GM21528 (cell line): ENCODE results near the gene CDK2AP2.
"Not testable (repeated sequence)": the region's sequence is repeated elsewhere in the genome, so short reads cannot be mapped to it uniquely, and the experiment has no call there.

Source experiments
- ATAC-seq: cut with Tn5 transposase; IDR thresholded peaks from one replicate; pipeline ENCODE4 v1.9.1; 2021; ENCODE audit warnings: mild to moderate bottlenecking, moderate library complexity; ENCODE audit not compliant: unreplicated experiment, low FRiP score

The CDK2AP2 gene

GRCh38 chr11:67491276-67492068, 16.5 kb downstream of the CDK2AP2 start:
- ATAC-seq = no peak

GRCh38 chr11:67490727-67491065, 17.3 kb downstream of the CDK2AP2 start:
- no peak for ATAC-seq

- ATAC-seq = no peak
Observed at GRCh38 chr11:67489885-67490726, 17.9 kb downstream of the CDK2AP2 start.

- no peak for ATAC-seq
Observed at GRCh38 chr11:67489203-67489884, 18.6 kb downstream of the CDK2AP2 start.

GRCh38 chr11:67486481-67487195, 21.3 kb downstream of the CDK2AP2 start:
- ATAC-seq = no peak

- not testable (repeated sequence) for ATAC-seq
Observed at GRCh38 chr11:67485873-67486361, 22.0 kb downstream of the CDK2AP2 start.

- no peak for ATAC-seq
Observed at GRCh38 chr11:67484847-67485311, 23.1 kb downstream of the CDK2AP2 start.

GRCh38 chr11:67483831-67484665, 23.9 kb downstream of the CDK2AP2 start:
- no peak for ATAC-seq

GRCh38 chr11:67482827-67483798, 24.8 kb downstream of the CDK2AP2 start, which contains the start of gene AIP:
Gene AIP, plus strand, starts transcription at chr11:67483026. Its CDS starts 133 bp downstream, at chr11:67483159.
- ATAC-seq = peak; percentile 70

GRCh38 chr11:67482275-67482826, 25.6 kb downstream of the CDK2AP2 start:
- ATAC-seq = peak; percentile 1

- ATAC-seq = not testable (repeated sequence)
Observed at GRCh38 chr11:67477344-67478050, 30.5 kb downstream of the CDK2AP2 start.

- not testable (repeated sequence) for ATAC-seq
Observed at GRCh38 chr11:67476692-67477091, 31.3 kb downstream of the CDK2AP2 start.

GRCh38 chr11:67472882-67473281, 35.1 kb downstream of the CDK2AP2 start:
- ATAC-seq = no peak

GRCh38 chr11:67470337-67471002, 37.5 kb downstream of the CDK2AP2 start:
- ATAC-seq = no peak

GRCh38 chr11:67469508-67469811, 38.5 kb downstream of the CDK2AP2 start:
- no peak for ATAC-seq

GRCh38 chr11:67468759-67469507, 39.0 kb downstream of the CDK2AP2 start, which contains the start of gene TMEM134:
Gene TMEM134, minus strand, starts transcription at chr11:67469251. Its CDS starts 59 bp downstream, at chr11:67469192.
- no peak for ATAC-seq
